Mucosa of stomach (tissue), 1 donor: ENCODE measurements around the gene AKR1D1.
"Not testable (repeated sequence)": the region's sequence is repeated elsewhere in the genome, so short reads cannot be mapped to it uniquely, and the experiment has no call there.

Experiments
- H3K27me3 ChIP-seq: one replicate; pipeline ENCODE4 v1.7.0; 2013; ENCODE audit warnings: mild to moderate bottlenecking, low read length; ENCODE audit not compliant: control insufficient read depth, insufficient read depth
- H3K36me3 ChIP-seq: one replicate; pipeline ENCODE4 v1.7.0; 2013; ENCODE audit warnings: low read length; ENCODE audit not compliant: control insufficient read depth, insufficient read depth
- H3K4me1 ChIP-seq: one replicate; pipeline ENCODE4 v1.7.0; 2013; ENCODE audit warnings: mild to moderate bottlenecking, low read length; ENCODE audit not compliant: control insufficient read depth, insufficient read depth
- H3K4me3 ChIP-seq: one replicate; pipeline ENCODE4 v1.7.0; 2013; ENCODE audit warnings: low read length
- H3K9ac ChIP-seq: one replicate; pipeline ENCODE4 v1.7.0; 2013; ENCODE audit warnings: mild to moderate bottlenecking, low read length, moderate library complexity
- H3K9me3 ChIP-seq: one replicate; pipeline ENCODE4 v1.7.0; 2013; ENCODE audit warnings: mild to moderate bottlenecking, low read length, moderate library complexity; ENCODE audit not compliant: control insufficient read depth
- donor health status: Pancreatic carcinoma.

The AKR1D1 gene

GRCh38 chr7:138127996-138128395, 51.7 kb downstream of the AKR1D1 start:
- H3K36me3 ChIP-seq: no peaks in the 10 kb centered on the region
- no peak overlapping the region for H3K4me3 ChIP-seq
- no peak overlapping the region for H3K9ac ChIP-seq
- H3K4me1 ChIP-seq: no peaks in the 10 kb centered on the region
- H3K9me3 ChIP-seq: no peaks in the 10 kb centered on the region
- H3K27me3 ChIP-seq: no peaks in the 10 kb centered on the region

GRCh38 chr7:138129551-138130165, 53.4 kb downstream of the AKR1D1 start:
- Histone ChIP-seq H3K4me3 (no peak overlapping the region), H3K36me3 (no peaks in the 10 kb centered on the region), H3K9me3 (no peaks in the 10 kb centered on the region), H3K4me1 (no peaks in the 10 kb centered on the region), H3K9ac (no peak overlapping the region), H3K27me3 (no peaks in the 10 kb centered on the region)

GRCh38 chr7:138137423-138138171, 61.3 kb downstream of the AKR1D1 start:
- Histone ChIP-seq H3K9me3 (no peaks in the 10 kb centered on the region), H3K9ac (no peak overlapping the region), H3K4me3 (no peak overlapping the region), H3K27me3 (no peaks in the 10 kb centered on the region), H3K4me1 (no peaks in the 10 kb centered on the region), H3K36me3 (no peaks in the 10 kb centered on the region)

- no peak overlapping the region for H3K4me3 ChIP-seq
- no peak overlapping the region for H3K9ac ChIP-seq
- H3K4me1 ChIP-seq: no peaks in the 10 kb centered on the region
- H3K9me3 ChIP-seq: no peaks in the 10 kb centered on the region
- no peaks in the 10 kb centered on the region for H3K27me3 ChIP-seq
- H3K36me3 ChIP-seq: no peaks in the 10 kb centered on the region
Observed at GRCh38 chr7:138138244-138138643, 62.0 kb downstream of the AKR1D1 start.

GRCh38 chr7:138142583-138143201, 66.4 kb downstream of the AKR1D1 start:
- Histone ChIP-seq H3K4me3 (no peak overlapping the region), H3K9ac (no peak overlapping the region), H3K36me3 (no peaks in the 10 kb centered on the region), H3K9me3 (no peaks in the 10 kb centered on the region), H3K27me3 (no peaks in the 10 kb centered on the region), H3K4me1 (no peaks in the 10 kb centered on the region)

- H3K9ac ChIP-seq: no peak overlapping the region
- no peaks in the 10 kb centered on the region for H3K9me3 ChIP-seq
- no peaks in the 10 kb centered on the region for H3K27me3 ChIP-seq
- H3K4me3 ChIP-seq: no peak overlapping the region
- no peaks in the 10 kb centered on the region for H3K36me3 ChIP-seq
- H3K4me1 ChIP-seq: no peaks in the 10 kb centered on the region
Observed at GRCh38 chr7:138144958-138145357, 68.7 kb downstream of the AKR1D1 start.

- H3K9ac ChIP-seq, H3K36me3 ChIP-seq: not testable (repeated sequence)
Observed at GRCh38 chr7:138146221-138146620, 70.0 kb downstream of the AKR1D1 start.

GRCh38 chr7:138146757-138147734, 70.8 kb downstream of the AKR1D1 start:
- not testable (repeated sequence) for H3K36me3 ChIP-seq, H3K9me3 ChIP-seq, H3K4me1 ChIP-seq, H3K27me3 ChIP-seq, H3K9ac ChIP-seq, H3K4me3 ChIP-seq

More at GRCh38 chr7:138146221-138146620, 70.0 kb downstream of the AKR1D1 start:
- not testable (repeated sequence) for H3K4me3 ChIP-seq, H3K27me3 ChIP-seq, H3K9me3 ChIP-seq, H3K4me1 ChIP-seq

GRCh38 chr7:138151731-138152577, 75.7 kb downstream of the AKR1D1 start:
- Histone ChIP-seq H3K4me3 (no peak overlapping the region), H3K36me3 (no peaks in the 10 kb centered on the region), H3K9me3 (no peaks in the 10 kb centered on the region), H3K9ac (no peak overlapping the region), H3K27me3 (no peaks in the 10 kb centered on the region), H3K4me1 (no peaks in the 10 kb centered on the region)

- H3K4me1 ChIP-seq: no peaks in the 10 kb centered on the region
- H3K9ac ChIP-seq: no peak overlapping the region
- no peaks in the 10 kb centered on the region for H3K27me3 ChIP-seq
- no peak overlapping the region for H3K4me3 ChIP-seq
- H3K9me3 ChIP-seq: no peaks in the 10 kb centered on the region
- H3K36me3 ChIP-seq: no peaks in the 10 kb centered on the region
Observed at GRCh38 chr7:138154661-138155060, 78.4 kb downstream of the AKR1D1 start.

GRCh38 chr7:138157702-138158101, 81.4 kb downstream of the AKR1D1 start:
- Histone ChIP-seq H3K4me3 (no peak overlapping the region), H3K4me1 (no peaks in the 10 kb centered on the region), H3K9me3 (no peaks in the 10 kb centered on the region), H3K36me3 (no peaks in the 10 kb centered on the region), H3K27me3 (no peaks in the 10 kb centered on the region), H3K9ac (no peak overlapping the region)
